Ectodermal cell (in vitro differentiated cells): ENCODE results near the gene ZSCAN21.

Source experiments
- H3K27ac ChIP-seq: 2 replicates; pipeline ENCODE4 v1.7.0; 2013; ENCODE audit warnings: mild to moderate bottlenecking, low read depth, low read length; ENCODE audit not compliant: insufficient read depth, poor library complexity, severe bottlenecking
- H3K27me3 ChIP-seq: 2 replicates; pipeline ENCODE4 v1.7.0; 2013; ENCODE audit warnings: mild to moderate bottlenecking, low read length; ENCODE audit not compliant: insufficient read depth, control insufficient read depth, poor library complexity, severe bottlenecking
- H3K36me3 ChIP-seq: one replicate; pipeline ENCODE4 v1.7.0; 2013; ENCODE audit warnings: low read length; ENCODE audit not compliant: control insufficient read depth, insufficient read depth
- H3K4me1 ChIP-seq: one replicate; pipeline ENCODE4 v1.7.0; 2013; ENCODE audit warnings: low read length; ENCODE audit not compliant: control insufficient read depth, insufficient read depth
- H3K4me3 ChIP-seq: 2 replicates; pipeline ENCODE4 v1.7.0; 2013; ENCODE audit warnings: low read depth, low read length, control low read depth; ENCODE audit not compliant: insufficient read depth
- H3K9me3 ChIP-seq: 2 replicates; pipeline ENCODE4 v1.7.0; 2013; ENCODE audit warnings: mild to moderate bottlenecking, low read length, moderate library complexity; ENCODE audit not compliant: control insufficient read depth
- WGBS, 2 experiments: methylation state at CpG; one replicate each; pipeline ENCODE4 v1.1.7; 2013; ENCODE audit warnings: missing lambda C conversion rate in 2 of 2; 5-methylcytosine and 5-hydroxymethylcytosine counted together

Gene ZSCAN21

GRCh38 chr7:100098913-100099312 is 49.3 kb downstream of the ZSCAN21 start:
- Histone ChIP-seq H3K9me3 (no peaks in the 10 kb centered on the region), H3K27me3 (no peaks in the 10 kb centered on the region), H3K4me3 (peak overlapping the region; percentile 100), H3K4me1 (peaks cover 16% of the 10 kb centered on the region), H3K27ac (peak overlapping the region; percentile 47), H3K36me3 (peaks cover 59% of the 10 kb centered on the region)
- 95 to 97% methylated on average over 10 of the region's 10 CpGs for whole genome bisulfite sequencing, 2 experiments

GRCh38 chr7:100099452-100099851 is 49.9 kb downstream of the ZSCAN21 start:
- peak overlapping the region; percentile 100 for H3K4me3 ChIP-seq
- no peaks in the 10 kb centered on the region for H3K27me3 ChIP-seq
- 88 to 91% methylated on average over 12 of the region's 12 CpGs for WGBS, 2 experiments
- H3K27ac ChIP-seq = peak overlapping the region; percentile 99
- peaks cover 16% of the 10 kb centered on the region for H3K4me1 ChIP-seq
- peaks cover 54% of the 10 kb centered on the region for H3K36me3 ChIP-seq
- H3K9me3 ChIP-seq = no peaks in the 10 kb centered on the region

- Histone ChIP-seq H3K27ac (peak overlapping the region; percentile 99), H3K9me3 (no peaks in the 10 kb centered on the region), H3K4me1 (peaks cover 16% of the 10 kb centered on the region), H3K4me3 (peak overlapping the region; percentile 100), H3K27me3 (no peaks in the 10 kb centered on the region), H3K36me3 (peaks cover 52% of the 10 kb centered on the region)
- 0% methylated on average over 61 of the region's 61 CpGs for WGBS, 2 experiments
Observed at GRCh38 chr7:100100420-100101015, 50.9 kb downstream of the ZSCAN21 start.

GRCh38 chr7:100101016-100101862 is 51.7 kb downstream of the ZSCAN21 start, which contains the start of the genes AP4M1 and MCM7:
TSS of gene AP4M1 (plus strand) at chr7:100101643. CDS start at chr7:100101715, 72 bp downstream.
TSS of gene MCM7 (minus strand) at chr7:100101397. CDS start at chr7:100101294, 103 bp downstream.
- peak within 1 kb of the TSS; percentile 99 for H3K27ac ChIP-seq
- peaks cover 49% of the 10 kb centered on the region for H3K36me3 ChIP-seq
- H3K4me3 ChIP-seq = peak within 1 kb of the TSS; percentile 100
- no peaks in the 10 kb centered on the region for H3K27me3 ChIP-seq
- peaks cover 16% of the 10 kb centered on the region for H3K4me1 ChIP-seq
- no peaks in the 10 kb centered on the region for H3K9me3 ChIP-seq
- 0% methylated on average over 80 of the region's 80 CpGs for WGBS, 2 experiments

GRCh38 chr7:100102950-100103840 is 53.6 kb downstream of the ZSCAN21 start:
- peak overlapping the region; percentile 100 for H3K4me3 ChIP-seq
- H3K27me3 ChIP-seq = no peaks in the 10 kb centered on the region
- H3K36me3 ChIP-seq = peaks cover 44% of the 10 kb centered on the region
- H3K27ac ChIP-seq = no peak overlapping the region
- H3K9me3 ChIP-seq = no peaks in the 10 kb centered on the region
- peaks cover 16% of the 10 kb centered on the region for H3K4me1 ChIP-seq
- WGBS, 2 experiments = 86 to 91% methylated on average over 17 of the region's 17 CpGs

- no peaks in the 10 kb centered on the region for H3K9me3 ChIP-seq
- H3K27ac ChIP-seq = no peak overlapping the region
- peaks cover 42% of the 10 kb centered on the region for H3K36me3 ChIP-seq
- no peak overlapping the region for H3K4me3 ChIP-seq
- H3K27me3 ChIP-seq = no peaks in the 10 kb centered on the region
- 97% methylated on average over 4 of the region's 4 CpGs for WGBS, 2 experiments
- no peaks in the 10 kb centered on the region for H3K4me1 ChIP-seq
Observed at GRCh38 chr7:100105534-100105933, 56.0 kb downstream of the ZSCAN21 start.

- no peak overlapping the region for H3K4me3 ChIP-seq
- H3K4me1 ChIP-seq = no peaks in the 10 kb centered on the region
- H3K27me3 ChIP-seq = no peaks in the 10 kb centered on the region
- 95 to 96% methylated on average over 17 of the region's 17 CpGs for WGBS, 2 experiments
- H3K36me3 ChIP-seq = peaks cover 49% of the 10 kb centered on the region
- H3K27ac ChIP-seq = no peak overlapping the region
- H3K9me3 ChIP-seq = no peaks in the 10 kb centered on the region
Observed at GRCh38 chr7:100106633-100107032, 57.1 kb downstream of the ZSCAN21 start.

- Histone ChIP-seq H3K4me3 (no peak overlapping the region), H3K4me1 (no peaks in the 10 kb centered on the region), H3K27ac (no peak overlapping the region), H3K27me3 (no peaks in the 10 kb centered on the region), H3K9me3 (no peaks in the 10 kb centered on the region), H3K36me3 (peaks cover 53% of the 10 kb centered on the region)
- 94 to 96% methylated on average over 25 of the region's 25 CpGs for WGBS, 2 experiments
Observed at GRCh38 chr7:100107125-100107737, 57.7 kb downstream of the ZSCAN21 start.

GRCh38 chr7:100107890-100108289 is 58.3 kb downstream of the ZSCAN21 start:
- Histone ChIP-seq H3K27ac (no peak overlapping the region), H3K9me3 (no peaks in the 10 kb centered on the region), H3K36me3 (peaks cover 54% of the 10 kb centered on the region), H3K27me3 (no peaks in the 10 kb centered on the region), H3K4me3 (no peak overlapping the region), H3K4me1 (no peaks in the 10 kb centered on the region)
- 94 to 96% methylated on average over 11 of the region's 11 CpGs for WGBS, 2 experiments
